Heart left ventricle (tissue), 13 donors: Measurements from ENCODE around the gene NABP2.

ENCODE experiments used
- CTCF ChIP-seq, 12 donors: fragments of 200-600 bp; sonication (generic) in 4 of 12; IDR thresholded peaks; one replicate each; pipeline versions ENCODE4 v1.5.0 to v1.8.0; 2018 to 2022; ENCODE audit warnings: antibody characterized with exemption in 12 of 12, mild to moderate bottlenecking in 5 of 12
- POLR2A ChIP-seq, 2 donors: fragments of 450-650 bp; IDR thresholded peaks; one replicate each; pipeline ENCODE4 v1.6.1; 2017; ENCODE audit warnings: antibody characterized with exemption in 2 of 2, mild to moderate bottlenecking in 2 of 2, moderate library complexity in 2 of 2
- donor health status: ischemic (EF 13 %, LVEDD 7.1; RV severe dilation, severe dysfunction).
- donor health status: DM: no; HTN: yes; CAD: no.
- donor health status: DM: no; HTN: no; CAD: no.
- donor health status: ischemic (EF 25% LVEDD 6.9; RV normal size, moderate dysfunction).
- donor health status: ischemic (EF 25% LVEDD 5.7; RV mildly dilated, moderate dysfunction).
- donor health status: ischemic (EF 35%, LVEDD 5.7; RV mildly dilated, moderate dysfunction).
- donor health status: nonischemic (EF 11% LVEDD 7.7; RV severe dilation, severe dysfunction).
- donor health status: DM: yes; HTN: yes; CAD: no.
- donor health status: PGD.
- donor health status: ischemic (EF 29% LVEDD 5.4; RV normal size, mild dysfunction).
- donor health status: nonischemic (EF 23%, LVEDD 6.1; RV moderate dilation, normal function).

DNA sequence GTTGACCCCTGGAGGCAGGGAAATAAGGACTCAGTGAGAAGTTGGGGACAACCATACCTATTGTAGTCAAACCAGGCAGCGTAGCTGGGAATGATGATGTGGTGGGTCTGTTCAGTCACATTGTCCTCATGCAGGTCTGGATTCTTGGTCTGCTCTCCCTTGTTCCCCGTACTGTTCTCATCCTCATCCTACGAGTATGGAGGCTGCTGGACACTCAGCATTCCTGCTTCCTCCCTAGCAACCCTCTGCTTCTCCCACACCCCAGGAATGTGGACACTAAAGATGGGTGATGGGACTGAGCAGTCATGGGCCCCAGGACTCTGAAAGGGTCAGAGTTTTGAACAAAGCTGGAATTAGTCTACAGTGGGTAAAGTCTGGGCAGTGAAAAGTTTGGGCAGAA is 45.8 kb upstream of the NABP2 start:
- TF ChIP-seq CTCF (IDR thresholded peaks at IDR 0.05): no peak
- TF ChIP-seq POLR2A (IDR thresholded peaks at IDR 0.05): no peak
